ENCODE measurements around the gene PRRC2C.

- TF ChIP-seq, protein P1, sequence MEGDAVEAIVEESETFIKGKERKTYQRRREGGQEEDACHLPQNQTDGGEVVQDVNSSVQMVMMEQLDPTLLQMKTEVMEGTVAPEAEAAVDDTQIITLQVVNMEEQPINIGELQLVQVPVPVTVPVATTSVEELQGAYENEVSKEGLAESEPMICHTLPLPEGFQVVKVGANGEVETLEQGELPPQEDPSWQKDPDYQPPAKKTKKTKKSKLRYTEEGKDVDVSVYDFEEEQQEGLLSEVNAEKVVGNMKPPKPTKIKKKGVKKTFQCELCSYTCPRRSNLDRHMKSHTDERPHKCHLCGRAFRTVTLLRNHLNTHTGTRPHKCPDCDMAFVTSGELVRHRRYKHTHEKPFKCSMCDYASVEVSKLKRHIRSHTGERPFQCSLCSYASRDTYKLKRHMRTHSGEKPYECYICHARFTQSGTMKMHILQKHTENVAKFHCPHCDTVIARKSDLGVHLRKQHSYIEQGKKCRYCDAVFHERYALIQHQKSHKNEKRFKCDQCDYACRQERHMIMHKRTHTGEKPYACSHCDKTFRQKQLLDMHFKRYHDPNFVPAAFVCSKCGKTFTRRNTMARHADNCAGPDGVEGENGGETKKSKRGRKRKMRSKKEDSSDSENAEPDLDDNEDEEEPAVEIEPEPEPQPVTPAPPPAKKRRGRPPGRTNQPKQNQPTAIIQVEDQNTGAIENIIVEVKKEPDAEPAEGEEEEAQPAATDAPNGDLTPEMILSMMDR (conservative IDR thresholded peaks at IDR 0.05; ENCODE audit: low read depth, low read length), result no peak
- TF ChIP-seq EZH2 (IDR thresholded peaks at IDR 0.05; ENCODE audit: low read length, unreplicated experiment), result no peak
Measured at GRCh38 chr1:171513743-171514142, 28.4 kb downstream of the PRRC2C start.

Measured in PC-3 (cell line).